Activated CD8-positive, alpha-beta T cell treated with anti-CD3 and anti-CD28 coated beads for 36 hours (primary cell): ENCODE data around the gene GNAS. TPM values are rescaled to one million over a fixed set of nuclear protein-coding genes. Genes with fewer than 3 reads are reported as not detected.
A peak's percentile ranks its signal among the peaks of the same experiment; 100 is the strongest.

ENCODE experiments used
- ATAC-seq: fragments of 200-7000 bp; cut with Tn5 transposase; one replicate; pipeline ENCODE4 v1.10.0; 2021; ENCODE audit warnings: mild to moderate bottlenecking, moderate library complexity
- CTCF ChIA-PET: fragments of 350-600 bp; sonication (Branson Sonifier 250); formaldehyde crosslinking; loops from one replicate; lab custom pipeline; 2021; ENCODE audit warnings: antibody characterized with exemption; lab: Charles Lee
- POLR2A ChIA-PET: fragments of 350-600 bp; sonication (Branson Sonifier 250); formaldehyde crosslinking; loops from one replicate; lab custom pipeline; 2021; ENCODE audit warnings: antibody characterized with exemption; lab: Charles Lee
- DNase-seq: peaks from one replicate; pipeline ENCODE4 v3.0.0-alpha.2; 2020
- H3K27ac Mint-ChIP-seq: one replicate; pipeline ENCODE4 v1.8.0; 2021; ENCODE audit warnings: mild to moderate bottlenecking, mixed read lengths
- H3K27me3 Mint-ChIP-seq: one replicate; pipeline ENCODE4 v1.8.0; 2021; ENCODE audit warnings: mixed read lengths
- H3K36me3 Mint-ChIP-seq: one replicate; pipeline ENCODE4 v1.8.0; 2021; ENCODE audit warnings: low read depth, mixed read lengths
- H3K4me1 Mint-ChIP-seq: one replicate; pipeline ENCODE4 v1.8.0; 2021; ENCODE audit warnings: low read depth, mixed read lengths
- H3K4me3 Mint-ChIP-seq: one replicate; pipeline ENCODE4 v1.8.0; 2021; ENCODE audit warnings: mild to moderate bottlenecking, moderate library complexity, mixed read lengths
- H3K9me3 Mint-ChIP-seq: one replicate; pipeline ENCODE4 v1.8.0; 2021; ENCODE audit warnings: mixed read lengths
- CTCF ChIP-seq: fragments of 200-600 bp; IDR thresholded peaks from one replicate; pipeline ENCODE4 v1.8.0; 2022; ENCODE audit warnings: antibody characterized with exemption, mild to moderate bottlenecking
- intact Hi-C: fragments of 100-400 bp; cut with micrococcal nuclease; formaldehyde crosslinking; loops from one replicate; pipeline ENCODE4 v1.10.0; 2022
- total RNA-seq, 2 experiments: library from RNA; stranded (reverse); gene quantifications; one replicate each; pipeline ENCODE4 v1.2.3, GENCODE V29; 2021

Gene GNAS
- total RNA-seq, 2 experiments from 2014 or later, result 703 to 723 TPM

- ATAC-seq, result peak; percentile 88
Measured at GRCh38 chr20:58850693-58851174, 1.8 kb upstream of the GNAS start, which contains the start of gene GNAS-AS1. GNAS-AS1 (minus strand) TSS chr20:58850902.

GRCh38 chr20:58851221-58851968, 1.1 kb upstream of the GNAS start:
- Mint-ChIP-seq H3K36me3 (no peaks in the 10 kb centered on the region), H3K27ac (no peak overlapping the region), H3K4me3 (peak overlapping the region; percentile 85), H3K9me3 (no peaks in the 10 kb centered on the region), H3K27me3 (peaks cover 44% of the 10 kb centered on the region), H3K4me1 (peaks cover 34% of the 10 kb centered on the region)
- DNase-seq (no peak), ATAC-seq (peak; percentile 6)
- CTCF ChIA-PET, result interaction anchor here (0.7 to 2.2 kb wide), 7 partner anchors 8 to 553 kb away, joined by 3 to 7 read pairs (median 3); partner anchors contain the start of gene STX16
- intact Hi-C loops, result no loop called here
- TF ChIP-seq CTCF, result no peak
- POLR2A ChIA-PET, result interaction anchor here (1.7 kb wide), 1 partner anchor 200 kb away, joined by 7 read pairs; the partner anchor contains the start of gene STX16

More at GRCh38 chr20:58850693-58851174, 1.8 kb upstream of the GNAS start, which contains the start of gene GNAS-AS1:
- H3K4me1 Mint-ChIP-seq, result peaks cover 34% of the 10 kb centered on the region
- no peaks in the 10 kb centered on the region for H3K9me3 Mint-ChIP-seq
- peak within 1 kb of the TSS; percentile 85 for H3K4me3 Mint-ChIP-seq
- CTCF ChIA-PET, result interaction anchor here (1.0 to 1.9 kb wide), 3 partner anchors 200 to 371 kb away, joined by 3 to 4 read pairs (median 3); partner anchors contain the start of gene STX16
- H3K27me3 Mint-ChIP-seq, result peaks cover 44% of the 10 kb centered on the region
- peak; percentile 88 for DNase-seq
- POLR2A ChIA-PET, result no interaction called here
- peak within 1 kb of the TSS; percentile 36 for H3K27ac Mint-ChIP-seq
- no peak for TF ChIP-seq CTCF
- intact Hi-C loops, result no loop called here
- H3K36me3 Mint-ChIP-seq, result no peaks in the 10 kb centered on the region

GRCh38 chr20:58851969-58852458, 502 bp upstream of the GNAS start:
- POLR2A ChIA-PET, result interaction anchor here (1.7 kb wide), 1 partner anchor 201 kb away, joined by 7 read pairs; the partner anchor contains the start of gene STX16
- Mint-ChIP-seq H3K4me3 (peak overlapping the region; percentile 85), H3K9me3 (no peaks in the 10 kb centered on the region), H3K27ac (no peak overlapping the region), H3K27me3 (peaks cover 43% of the 10 kb centered on the region), H3K4me1 (peaks cover 31% of the 10 kb centered on the region), H3K36me3 (no peaks in the 10 kb centered on the region)
- CTCF ChIA-PET, result interaction anchor here (0.7 to 2.2 kb wide), 10 partner anchors 8 to 552 kb away, joined by 3 to 7 read pairs (median 4); partner anchors contain the start of gene STX16
- no peak for ATAC-seq
- DNase-seq, result no peak
- TF ChIP-seq CTCF, result no peak
- intact Hi-C loops, result no loop called here

- TF ChIP-seq CTCF, result no peak
- no peak overlapping the region for H3K27ac Mint-ChIP-seq
- intact Hi-C loops, result no loop called here
- H3K36me3 Mint-ChIP-seq, result no peaks in the 10 kb centered on the region
- POLR2A ChIA-PET, result interaction anchor here (0.5 kb wide), 1 partner anchor 33 kb away, joined by 3 read pairs; no protein-coding TSS in a partner anchor
- no peak for DNase-seq
- no peak overlapping the region for H3K4me3 Mint-ChIP-seq
- no peak for ATAC-seq
- CTCF ChIA-PET, result interaction anchor here (1.3 to 2.2 kb wide), 4 partner anchors 10 to 372 kb away, joined by 3 to 7 read pairs (median 5); no protein-coding TSS in a partner anchor
- peaks cover 17% of the 10 kb centered on the region for H3K4me1 Mint-ChIP-seq
- H3K9me3 Mint-ChIP-seq, result no peaks in the 10 kb centered on the region
- H3K27me3 Mint-ChIP-seq, result peaks cover 46% of the 10 kb centered on the region
Measured at GRCh38 chr20:58853466-58853865, 950 bp downstream of the GNAS start.
